GM19035 (cell line): ENCODE data around the gene EPS8.
A peak's percentile ranks its signal among the peaks of the same experiment; 100 is the strongest.

Experiments
- ATAC-seq: cut with Tn5 transposase; IDR thresholded peaks from one replicate; pipeline ENCODE4 v1.9.1; 2021; ENCODE audit not compliant: unreplicated experiment

The EPS8 gene

GRCh38 chr12:15800278-15800677, 11.1 kb upstream of the EPS8 start:
- ATAC-seq = no peak

DNA sequence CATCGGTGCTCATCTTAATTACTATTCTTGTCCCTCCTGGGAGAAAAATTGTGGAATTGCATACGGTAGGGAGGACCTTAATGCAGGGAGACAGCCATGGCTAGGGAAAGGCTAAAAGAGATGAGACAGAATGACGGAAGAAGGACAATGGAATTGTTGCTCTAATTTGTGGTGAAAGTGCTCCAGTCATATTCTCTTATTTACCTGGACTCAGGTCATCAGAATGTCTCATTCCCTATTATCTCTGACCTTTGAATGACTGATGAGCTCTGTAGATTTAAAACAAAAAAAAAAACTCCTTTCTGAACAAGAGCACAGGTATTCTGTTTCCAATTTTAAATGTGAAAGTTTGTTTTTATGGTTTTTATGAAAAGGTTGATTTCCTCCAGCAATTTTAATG, 8.6 kb upstream of the EPS8 start:
- no peak for ATAC-seq

DNA sequence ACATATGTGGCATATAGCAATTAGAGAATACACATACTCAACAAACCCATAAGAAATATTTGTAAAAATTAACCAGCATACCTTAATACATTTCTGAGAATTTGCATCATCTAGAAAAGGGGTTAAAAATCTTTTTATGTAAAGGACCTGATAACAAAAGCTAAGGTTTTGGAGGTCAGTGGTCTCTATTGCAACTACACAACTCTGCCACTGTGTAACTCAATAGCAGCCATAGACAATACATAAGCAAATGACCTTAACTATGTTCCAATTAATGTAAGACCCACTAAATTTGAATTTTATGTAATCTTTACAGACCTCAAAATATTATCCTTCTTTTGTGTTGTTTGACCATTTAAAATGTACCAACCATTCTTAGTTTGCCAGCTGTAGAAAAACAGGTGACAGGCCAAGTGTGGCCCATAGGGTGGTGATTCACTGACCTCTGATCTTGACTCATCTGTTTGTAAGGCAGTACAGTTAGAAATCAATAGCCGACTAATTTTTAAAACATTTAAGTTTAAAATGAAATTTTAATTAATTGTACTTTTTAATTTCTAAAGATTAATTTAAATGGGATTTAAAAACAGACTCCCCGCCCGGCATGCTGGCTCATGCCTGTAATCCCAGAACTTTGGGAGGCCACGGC, 7.4 kb upstream of the EPS8 start:
- no peak for ATAC-seq

DNA sequence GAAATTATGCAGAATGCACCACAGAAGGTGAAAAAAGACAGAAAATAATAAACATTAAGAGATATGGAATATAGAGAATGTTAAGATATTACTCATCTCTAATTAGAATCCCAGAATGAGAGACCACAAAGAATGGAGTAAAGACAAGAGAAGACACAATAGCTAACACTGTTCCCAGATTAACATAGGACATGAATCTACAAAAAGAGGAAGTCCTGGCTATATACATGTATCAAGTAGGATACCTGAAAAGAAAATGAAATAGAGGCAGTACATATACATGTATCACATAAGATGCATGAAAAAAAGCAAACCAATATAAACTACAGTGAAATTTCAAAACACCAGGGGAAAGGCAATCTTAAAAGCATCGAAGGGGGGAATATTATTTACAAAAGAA, 5.6 kb upstream of the EPS8 start:
- ATAC-seq = no peak

DNA sequence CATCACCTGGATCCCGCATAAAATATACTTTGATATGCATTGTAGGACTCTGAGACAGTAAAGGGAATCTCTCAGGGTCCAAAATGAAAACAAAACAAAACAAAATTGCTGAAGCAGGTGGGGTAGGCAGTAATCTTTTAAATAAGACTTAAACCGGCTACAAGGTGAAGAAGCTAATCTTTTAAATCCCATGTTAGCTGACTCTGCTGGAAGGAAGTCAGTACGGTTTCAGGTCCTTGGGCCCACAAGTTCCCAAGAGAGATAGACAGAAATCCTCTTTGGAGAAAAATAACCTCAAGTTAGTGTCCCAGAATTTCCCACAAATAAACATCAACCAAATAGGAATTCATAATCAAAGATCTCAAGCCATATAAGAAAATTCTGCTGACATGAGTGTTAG, 5.0 kb upstream of the EPS8 start:
- no peak for ATAC-seq

- peak; percentile 43 for ATAC-seq
Observed at GRCh38 chr12:15788233-15789219, 662 bp downstream of the EPS8 start.

DNA sequence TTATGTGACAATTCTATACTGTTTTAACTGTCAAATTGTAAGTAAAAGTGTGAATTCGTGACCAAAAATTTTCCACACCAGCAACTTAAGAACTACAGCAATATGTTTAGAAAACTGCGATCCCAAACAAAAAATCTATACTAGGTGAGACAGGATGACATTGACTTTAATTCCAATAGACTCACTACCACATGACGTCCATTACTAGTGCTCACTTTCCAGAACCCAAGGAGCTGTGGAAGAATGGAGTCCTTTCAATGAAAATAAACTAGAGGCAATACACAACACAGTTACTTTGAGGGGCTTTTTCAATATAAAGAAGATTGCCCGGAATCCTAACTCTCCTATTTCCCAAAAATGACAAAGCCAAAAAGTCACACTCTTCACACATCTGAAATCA, 1.4 kb downstream of the EPS8 start:
- ATAC-seq = no peak

GRCh38 chr12:15786772-15787171, 2.4 kb downstream of the EPS8 start:
- no peak for ATAC-seq

DNA sequence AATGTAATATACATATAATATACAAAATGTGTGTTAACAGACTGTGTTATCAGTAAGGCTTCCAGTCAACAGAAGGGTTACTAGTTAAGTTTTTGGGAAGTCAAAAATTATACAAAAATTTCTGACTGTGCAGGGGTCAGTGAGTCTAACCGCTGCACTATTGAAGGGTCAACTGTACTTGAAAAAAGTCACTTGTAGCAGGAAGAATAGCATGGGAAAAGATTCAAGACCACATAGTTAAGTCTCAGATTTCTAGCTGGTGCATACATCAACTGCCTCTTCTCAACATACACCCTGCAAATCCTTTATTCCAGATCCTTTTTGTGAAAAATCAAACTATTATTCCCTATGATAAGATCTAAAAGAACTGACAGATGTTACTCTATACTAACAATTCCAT, 5.9 kb downstream of the EPS8 start:
- no peak for ATAC-seq

DNA sequence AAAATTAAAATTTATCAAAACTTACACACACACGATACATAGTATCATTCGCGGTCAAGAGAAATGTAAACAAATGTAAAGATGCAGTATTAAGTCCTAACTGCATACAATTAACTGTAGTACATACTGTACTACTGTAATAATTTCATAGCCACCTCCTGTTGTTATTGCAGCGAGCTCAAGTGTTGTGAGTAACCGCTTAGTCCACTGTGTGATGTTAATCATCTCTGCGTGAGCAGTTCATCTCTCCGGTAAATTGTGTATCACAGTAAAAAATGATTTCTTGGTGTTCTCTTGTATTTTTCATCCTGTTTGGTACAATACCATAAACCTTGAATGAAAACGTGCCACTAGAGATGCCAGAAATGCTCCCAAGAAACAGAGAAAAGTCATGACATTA, 6.5 kb downstream of the EPS8 start:
- no peak for ATAC-seq

DNA sequence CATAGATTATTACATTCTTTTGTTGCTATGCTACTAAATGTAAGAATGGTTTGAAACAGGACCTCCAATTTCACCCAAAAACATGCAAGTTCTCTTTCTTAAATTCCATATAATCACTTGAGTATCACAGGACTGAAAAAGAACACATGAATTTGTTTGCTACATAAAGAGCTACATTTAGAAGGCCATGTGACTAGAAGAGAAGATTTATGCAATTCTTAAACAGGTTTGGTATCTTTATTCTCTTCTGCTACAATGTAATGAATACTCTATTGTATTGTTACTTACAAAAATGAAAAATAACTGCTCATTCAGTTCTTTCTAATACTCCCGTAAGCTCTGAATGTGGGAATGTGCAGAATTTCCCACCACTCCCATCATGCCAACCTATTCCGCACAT, 9.3 kb downstream of the EPS8 start:
- ATAC-seq = no peak

DNA sequence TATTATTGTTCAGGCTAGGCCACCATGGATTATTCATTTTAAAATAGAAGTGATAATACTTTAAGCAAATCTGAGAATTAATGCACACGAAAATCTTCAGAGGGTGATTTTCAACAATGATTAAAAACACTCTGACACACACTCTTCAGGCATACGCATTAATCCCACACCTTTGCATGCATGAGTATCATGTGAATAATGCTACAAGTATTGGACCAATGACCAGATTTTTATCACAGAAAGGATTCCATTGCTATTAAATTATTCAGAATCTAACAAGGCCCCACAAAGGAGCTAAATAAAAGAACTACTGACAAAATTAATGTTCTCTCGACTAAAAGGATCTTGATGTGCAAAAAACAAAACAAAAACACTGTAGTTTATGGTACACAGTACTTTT, 11.1 kb downstream of the EPS8 start:
- no peak for ATAC-seq

DNA sequence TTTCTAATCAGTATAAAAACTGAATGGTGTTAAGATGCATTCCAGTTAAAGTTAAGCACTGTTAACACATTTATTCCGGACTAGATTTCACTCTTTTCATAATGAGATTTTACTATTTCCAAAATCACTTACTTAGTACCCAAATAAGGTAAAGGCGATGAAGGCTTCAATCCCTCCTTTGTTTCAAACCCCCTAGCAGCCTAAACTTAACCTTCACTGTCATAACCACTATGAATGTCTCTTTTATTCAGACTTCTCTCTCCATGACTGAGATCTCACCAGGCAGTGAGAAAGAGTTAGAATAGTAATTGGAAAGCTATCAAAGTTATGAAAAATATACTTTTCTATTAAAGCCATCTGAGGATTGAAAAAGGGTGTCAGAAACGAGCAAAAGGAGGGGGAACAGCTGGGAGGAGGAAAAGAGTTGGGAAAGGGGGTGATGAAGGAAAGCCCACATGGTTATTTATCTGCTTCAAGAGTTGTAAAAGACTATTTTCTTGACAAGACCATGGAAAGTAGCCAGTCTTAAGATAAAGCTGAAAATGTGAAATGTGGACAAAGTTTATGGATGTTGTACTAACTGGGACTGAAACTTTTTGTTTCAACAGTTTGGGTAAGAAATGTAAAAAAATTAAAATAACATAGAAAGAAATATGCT, 11.7 kb downstream of the EPS8 start:
- no peak for ATAC-seq

- no peak for ATAC-seq
Observed at GRCh38 chr12:15776532-15776931, 12.7 kb downstream of the EPS8 start.

DNA sequence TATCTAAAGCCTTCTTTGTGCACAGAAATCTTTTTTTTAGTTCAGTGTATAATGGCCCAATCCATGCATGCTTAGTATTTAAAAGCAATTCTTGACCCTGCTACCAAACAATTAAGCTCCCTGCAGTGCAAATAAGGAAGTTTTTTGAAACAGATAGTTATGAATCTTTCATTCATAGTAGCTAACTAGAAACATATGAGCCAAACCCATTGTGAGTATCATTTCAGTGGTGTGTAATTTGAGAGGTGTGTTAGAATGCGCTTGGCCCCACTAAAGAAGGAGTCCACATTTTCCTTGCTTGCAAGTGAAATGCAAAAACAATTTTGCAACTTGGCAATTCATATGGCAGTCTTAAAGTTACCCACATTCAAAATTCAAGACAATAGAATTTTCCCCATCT, 14.4 kb downstream of the EPS8 start:
- ATAC-seq = no peak

GRCh38 chr12:15772405-15773018, 16.7 kb downstream of the EPS8 start:
- ATAC-seq = no peak

GRCh38 chr12:15770581-15770980, 18.6 kb downstream of the EPS8 start:
- no peak for ATAC-seq

- ATAC-seq = no peak
Observed at GRCh38 chr12:15770021-15770420, 19.2 kb downstream of the EPS8 start.

DNA sequence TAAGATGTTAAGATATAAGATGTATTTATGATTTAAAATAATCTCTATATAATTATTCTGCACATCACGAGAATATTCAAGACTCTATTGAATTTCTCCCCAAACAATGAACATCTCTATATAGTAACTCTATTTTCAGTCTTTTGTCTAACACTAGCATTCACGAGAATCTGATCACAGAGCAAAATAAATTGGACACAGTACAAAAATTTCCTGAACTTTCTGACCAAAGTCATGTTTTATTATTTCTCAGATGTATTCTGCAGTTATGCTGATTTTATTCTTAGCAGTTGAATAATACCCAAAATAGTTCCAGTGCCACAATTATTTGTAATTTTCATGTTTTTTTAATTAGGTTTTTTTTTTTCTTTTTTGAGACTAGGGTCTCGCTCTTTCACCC, 19.6 kb downstream of the EPS8 start:
- no peak for ATAC-seq

- no peak for ATAC-seq
Observed at GRCh38 chr12:15767301-15767700, 21.9 kb downstream of the EPS8 start.

- ATAC-seq = no peak
Observed at GRCh38 chr12:15763328-15763727, 25.9 kb downstream of the EPS8 start.
